HG03571 (cell line): ENCODE data around the gene FOXP4.

Source experiments
- ATAC-seq: cut with Tn5 transposase; IDR thresholded peaks from one replicate; pipeline ENCODE4 v1.9.1; 2021; ENCODE audit not compliant: unreplicated experiment

Gene FOXP4, protein sequence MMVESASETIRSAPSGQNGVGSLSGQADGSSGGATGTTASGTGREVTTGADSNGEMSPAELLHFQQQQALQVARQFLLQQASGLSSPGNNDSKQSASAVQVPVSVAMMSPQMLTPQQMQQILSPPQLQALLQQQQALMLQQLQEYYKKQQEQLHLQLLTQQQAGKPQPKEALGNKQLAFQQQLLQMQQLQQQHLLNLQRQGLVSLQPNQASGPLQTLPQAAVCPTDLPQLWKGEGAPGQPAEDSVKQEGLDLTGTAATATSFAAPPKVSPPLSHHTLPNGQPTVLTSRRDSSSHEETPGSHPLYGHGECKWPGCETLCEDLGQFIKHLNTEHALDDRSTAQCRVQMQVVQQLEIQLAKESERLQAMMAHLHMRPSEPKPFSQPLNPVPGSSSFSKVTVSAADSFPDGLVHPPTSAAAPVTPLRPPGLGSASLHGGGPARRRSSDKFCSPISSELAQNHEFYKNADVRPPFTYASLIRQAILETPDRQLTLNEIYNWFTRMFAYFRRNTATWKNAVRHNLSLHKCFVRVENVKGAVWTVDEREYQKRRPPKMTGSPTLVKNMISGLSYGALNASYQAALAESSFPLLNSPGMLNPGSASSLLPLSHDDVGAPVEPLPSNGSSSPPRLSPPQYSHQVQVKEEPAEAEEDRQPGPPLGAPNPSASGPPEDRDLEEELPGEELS

DNA sequence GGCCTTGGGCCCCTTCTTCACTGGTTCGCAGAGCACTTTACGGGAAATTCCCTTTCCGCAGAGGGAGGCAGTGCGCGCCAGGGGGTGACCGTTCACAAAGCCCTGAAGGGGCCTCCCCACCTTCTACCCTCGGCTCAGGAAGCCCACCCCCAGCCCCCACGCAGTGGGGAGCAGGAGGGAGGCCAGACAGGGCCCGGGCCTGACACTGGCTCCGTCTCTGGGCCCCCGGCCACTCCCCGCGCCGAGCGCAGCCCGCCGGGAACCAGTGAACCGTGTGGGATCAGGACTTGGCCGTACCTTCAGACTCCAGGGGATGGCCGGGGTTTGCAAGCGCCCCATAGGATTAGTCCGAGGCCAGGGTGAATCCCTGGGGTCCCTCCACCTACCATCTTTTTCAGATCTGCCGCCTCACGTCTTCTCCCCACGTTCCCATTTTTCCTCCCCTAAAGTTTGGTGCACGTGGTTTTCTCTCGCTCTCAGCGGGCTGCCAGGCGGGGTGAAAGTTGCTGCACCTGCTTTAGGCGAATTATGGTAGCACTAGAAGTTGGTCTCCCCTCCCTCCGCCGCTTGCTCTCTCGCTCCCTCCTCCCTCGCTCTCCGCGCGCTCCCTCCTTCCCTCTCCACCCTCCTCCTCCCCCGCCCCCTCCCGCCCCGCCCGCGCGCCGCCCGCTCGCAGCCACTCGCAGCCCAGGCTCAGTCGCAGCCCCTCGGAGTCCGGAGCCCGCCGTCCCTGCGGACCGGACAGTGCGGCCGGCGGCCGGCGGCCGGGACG lies at the start of gene FOXP4:
FOXP4 (plus strand) TSS at position 679 of the 772 bp plus-strand sequence. CDS start 19,380 bp downstream, outside the sequence.
- ATAC-seq = peak; percentile 62

DNA sequence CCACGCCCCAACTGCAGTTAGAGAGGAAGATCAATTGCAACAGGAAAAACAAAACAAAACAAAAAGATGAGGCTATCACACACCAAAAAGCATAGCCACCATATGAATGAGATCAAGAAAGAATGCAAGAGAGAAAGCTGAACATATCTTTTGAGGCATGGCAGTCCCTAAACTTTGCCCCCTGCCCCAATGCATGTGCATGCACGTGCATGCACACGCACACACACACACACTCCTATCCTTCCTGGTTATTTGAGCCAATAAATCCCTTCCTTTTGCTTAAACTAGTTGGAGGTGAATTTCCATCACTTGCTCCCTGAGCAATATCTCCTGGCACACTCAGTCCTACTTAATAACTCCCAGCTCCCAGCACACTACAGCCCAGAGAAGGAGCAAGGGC lies 48.6 kb upstream of the FOXP4 start:
- no peak for ATAC-seq

DNA sequence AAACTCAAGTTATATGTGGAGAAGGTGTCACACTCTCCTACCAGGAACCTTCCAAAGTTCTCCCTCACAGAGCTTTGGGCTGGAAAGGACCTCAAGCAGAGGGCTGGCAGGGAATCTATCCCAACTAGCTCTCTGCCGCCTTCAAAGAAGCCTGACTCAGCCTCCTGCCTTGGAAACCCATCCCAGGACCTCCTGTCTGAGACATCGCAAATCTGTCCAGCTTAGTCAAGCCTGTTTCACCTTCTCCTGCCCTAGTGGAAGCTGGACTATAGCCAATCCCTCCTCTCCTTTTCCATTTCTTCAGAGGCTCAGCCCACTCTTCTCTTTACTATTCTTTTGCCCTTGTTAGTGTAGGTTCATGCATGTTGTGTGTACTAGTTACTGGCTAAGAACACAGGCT lies 48.2 kb upstream of the FOXP4 start:
- no peak for ATAC-seq

DNA sequence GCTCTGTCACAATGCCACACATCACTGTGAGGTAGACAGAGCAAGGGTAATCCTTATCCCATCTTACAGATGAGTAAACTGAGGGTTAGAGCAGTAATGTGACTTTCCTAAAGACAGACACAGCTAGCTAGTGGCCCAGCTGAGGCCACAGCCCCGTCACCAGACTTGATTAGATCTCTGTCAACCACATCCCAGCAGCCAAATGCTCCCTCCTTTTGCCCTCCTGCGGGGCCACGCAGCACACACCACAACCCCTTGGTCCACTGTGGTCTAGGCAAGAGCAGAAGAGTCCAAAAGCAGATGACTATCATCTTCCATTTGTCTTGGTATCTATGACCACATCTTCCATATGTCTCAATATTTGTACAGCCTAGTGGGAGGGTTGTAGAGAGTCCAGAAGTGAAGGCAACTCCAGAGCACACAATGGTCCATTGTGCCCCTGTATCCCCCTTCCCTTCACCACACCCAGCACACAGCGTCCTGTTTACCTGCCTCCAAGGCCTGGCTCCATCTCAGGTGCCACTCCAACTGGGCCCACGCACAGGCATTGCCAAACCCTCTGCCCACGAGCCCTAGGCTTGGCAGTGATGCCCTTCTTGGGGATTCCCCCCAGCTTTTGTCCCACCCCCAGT lies 47.1 kb upstream of the FOXP4 start:
- no peak for ATAC-seq

DNA sequence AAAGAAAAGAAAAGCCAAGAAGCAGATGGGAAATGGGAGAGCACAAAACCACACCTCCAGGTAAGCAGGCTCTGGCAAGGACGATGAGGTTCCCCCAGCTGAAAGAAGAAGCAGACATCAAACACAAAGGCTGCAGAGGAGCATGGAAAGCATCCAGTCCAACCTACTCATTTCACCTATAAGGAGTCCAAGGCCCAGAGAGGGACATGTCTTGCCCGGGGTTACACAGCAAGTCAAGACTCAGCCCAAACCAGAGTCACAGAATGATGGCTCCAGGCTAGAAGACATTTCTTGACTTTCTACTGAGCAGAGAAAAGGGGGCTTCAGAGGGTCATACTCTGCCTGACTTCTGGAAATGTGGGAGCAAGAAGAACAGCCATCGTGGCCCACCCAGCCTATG lies 45.6 kb upstream of the FOXP4 start:
- no peak for ATAC-seq

DNA sequence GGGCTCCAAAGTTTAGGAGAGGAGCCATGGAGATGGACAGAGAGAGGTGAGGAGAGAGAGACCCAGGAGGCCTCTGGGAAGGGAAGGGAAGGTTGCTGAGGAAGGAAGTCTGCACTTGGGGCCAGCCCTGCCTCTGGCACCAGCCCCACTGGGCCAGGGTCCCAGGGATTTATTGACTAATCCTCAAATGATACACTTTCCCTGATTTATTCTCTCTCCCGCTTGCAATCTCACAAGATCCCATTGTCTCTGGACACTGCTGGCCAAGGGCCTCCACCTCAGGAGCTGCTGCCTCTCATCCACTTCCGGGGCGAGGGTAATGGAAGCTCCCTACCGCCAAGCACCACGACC lies 43.6 kb upstream of the FOXP4 start:
- ATAC-seq = no peak

DNA sequence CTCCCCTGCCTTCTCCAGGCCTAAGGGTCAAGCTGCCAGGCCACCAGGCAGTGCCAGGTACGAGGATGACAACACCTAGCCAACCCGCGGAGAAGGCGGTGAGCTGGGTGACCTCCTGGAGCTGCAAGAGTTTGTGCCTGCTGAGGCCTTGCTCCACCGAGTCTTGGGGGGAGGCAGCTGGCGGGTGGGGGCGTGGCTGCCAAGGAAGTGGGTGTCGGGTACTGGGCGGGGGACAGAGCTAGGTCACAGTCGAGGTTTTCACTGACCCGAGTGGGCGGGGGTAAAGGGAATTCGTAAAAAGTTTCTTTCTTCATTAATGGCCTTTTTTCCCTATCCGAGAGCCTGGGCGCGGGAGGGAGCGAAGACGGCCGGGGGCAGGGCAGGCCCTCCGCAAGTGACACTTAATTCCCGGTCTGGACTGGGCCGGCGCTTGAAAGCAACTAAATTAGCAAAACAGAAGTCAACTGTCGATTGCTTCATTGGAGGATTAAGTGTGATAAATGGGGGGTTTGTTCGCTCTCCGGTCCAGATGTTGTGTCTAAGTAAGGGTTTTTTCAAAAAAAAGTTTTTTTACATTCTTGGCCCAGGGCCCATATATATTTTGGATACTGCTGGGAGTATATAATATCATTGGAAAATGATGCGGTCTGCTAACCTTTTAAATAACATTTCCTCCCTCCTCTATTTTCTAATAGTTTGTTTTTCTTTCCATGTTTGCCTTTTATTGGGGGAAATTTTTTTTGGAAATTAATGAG lies 43.1 kb upstream of the FOXP4 start:
- ATAC-seq = no peak

DNA sequence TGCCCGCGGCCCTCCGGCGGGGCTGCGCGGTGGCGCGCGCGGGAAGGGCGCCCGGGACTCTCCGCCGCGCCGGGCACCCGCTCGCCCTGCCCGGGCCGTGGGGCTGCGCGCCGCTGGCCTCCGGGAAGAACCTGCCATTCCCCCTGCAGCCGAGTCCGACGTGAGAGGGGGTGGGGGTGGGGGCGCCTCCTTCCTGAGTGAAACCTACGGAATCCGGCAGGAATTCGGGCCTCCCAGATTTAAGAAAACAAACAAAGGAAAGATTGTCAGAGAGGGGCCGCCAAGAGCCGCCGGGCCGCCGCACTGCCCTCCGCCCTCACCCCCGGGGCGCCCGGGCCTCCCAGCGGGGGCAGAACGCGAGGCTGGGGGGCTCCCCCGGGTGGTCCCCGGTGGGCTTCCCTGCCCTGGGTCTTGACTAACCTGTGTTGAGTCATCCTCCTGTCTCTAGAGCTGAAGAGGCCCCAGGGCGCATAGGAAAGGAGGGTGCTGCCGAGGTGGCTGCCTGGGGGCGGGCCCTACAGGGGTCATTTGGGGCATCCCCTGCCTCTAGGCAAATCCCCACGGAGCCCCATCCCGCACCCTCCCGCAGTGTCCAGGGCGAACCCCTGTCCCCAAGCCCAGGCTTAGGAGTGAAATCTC lies 42.2 kb upstream of the FOXP4 start:
- no peak for ATAC-seq

DNA sequence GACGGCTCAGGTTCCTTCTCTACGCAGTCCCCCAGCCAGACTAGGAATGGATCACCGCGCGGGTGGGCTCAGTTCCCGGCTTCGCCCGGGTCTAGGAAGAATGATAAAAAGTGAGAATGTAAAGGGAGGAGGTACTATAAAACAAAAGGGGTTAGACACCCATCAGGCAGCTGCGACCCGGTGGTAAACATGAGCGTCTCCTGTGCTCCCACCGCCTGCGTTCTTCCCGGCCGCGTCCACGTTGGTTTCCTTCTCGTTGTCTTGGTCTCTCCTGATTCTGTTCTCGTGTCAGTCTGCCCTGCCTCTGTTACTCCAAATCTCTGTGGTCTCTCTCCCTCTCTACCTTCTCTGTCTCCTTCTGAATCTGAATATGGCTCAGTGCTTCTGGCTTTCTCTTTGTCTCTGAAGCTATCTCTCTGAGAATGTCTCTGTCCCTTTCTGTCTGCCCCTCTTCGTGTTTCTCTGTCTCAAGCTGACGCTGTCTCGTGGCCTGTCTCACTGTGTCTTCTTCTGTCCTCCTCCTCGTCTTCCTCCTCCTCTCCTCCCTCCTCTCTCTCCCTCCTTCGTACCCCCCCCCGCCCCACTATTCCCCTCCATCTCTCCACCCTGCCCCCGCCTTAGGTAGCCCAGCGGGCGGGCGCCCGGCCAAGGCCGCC lies 41.6 kb upstream of the FOXP4 start:
- ATAC-seq = no peak

DNA sequence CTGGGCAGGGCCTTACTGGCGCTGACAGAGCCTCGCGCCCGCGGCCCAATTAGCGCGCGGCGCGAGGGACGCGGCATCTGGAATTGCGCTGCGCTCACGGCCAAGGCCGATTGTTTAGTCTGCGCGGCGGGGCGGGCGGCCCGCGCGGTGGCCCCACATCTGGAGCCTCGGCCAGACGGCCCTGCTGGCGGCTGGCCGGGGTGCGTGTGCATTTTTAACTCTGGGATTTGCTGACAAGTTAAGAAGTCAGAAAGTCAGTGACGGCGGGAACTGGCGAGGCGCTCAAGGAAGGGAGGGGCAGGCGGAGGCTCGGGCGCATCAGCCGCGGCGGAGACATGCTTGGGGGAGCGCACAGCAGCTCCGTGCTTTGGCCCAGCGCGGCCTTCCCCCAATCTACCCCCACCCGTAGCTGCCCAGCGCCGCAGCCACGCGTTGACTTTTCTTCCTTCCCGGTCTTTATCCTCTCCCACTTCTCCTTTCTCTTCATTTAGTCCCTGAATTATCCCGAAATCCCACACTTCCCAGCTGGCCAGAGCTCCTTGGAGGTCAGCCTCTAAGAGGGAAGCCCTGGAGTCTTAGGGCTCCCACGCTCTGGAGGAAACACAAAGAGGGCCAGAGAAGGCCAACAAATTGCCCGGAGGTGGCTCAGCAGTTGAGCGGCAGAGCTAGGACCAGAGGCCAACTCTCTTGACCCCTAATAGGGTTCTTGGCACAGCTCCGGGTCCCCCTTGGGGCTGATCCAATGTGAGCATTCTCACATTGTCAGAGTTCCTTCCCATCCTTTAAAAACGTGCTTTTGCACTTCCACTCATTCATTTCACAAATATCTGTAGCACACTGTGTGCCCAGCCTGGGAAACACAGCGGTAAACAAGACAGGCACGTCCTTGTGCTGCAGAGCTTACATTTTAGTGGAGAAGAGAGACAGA lies 40.8 kb upstream of the FOXP4 start:
- ATAC-seq = no peak

DNA sequence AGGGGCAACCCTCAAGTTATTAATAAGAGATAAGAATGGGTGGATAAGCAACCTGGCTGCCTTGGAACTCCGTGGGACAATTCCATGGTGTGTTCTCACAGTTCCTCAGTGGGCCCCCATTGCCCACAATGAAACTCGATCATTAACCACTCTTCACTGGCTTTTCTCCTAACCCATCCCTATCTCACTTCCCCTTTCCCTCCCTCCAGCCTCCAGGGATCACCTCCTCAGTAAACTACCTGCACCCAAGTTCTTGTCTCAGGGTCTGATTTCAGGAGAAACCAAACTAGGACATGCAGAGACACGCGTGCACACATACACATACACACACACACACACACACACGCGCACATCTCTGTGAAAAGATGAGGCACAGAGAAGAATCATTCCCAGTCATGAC lies 37.7 kb upstream of the FOXP4 start:
- ATAC-seq = no peak

DNA sequence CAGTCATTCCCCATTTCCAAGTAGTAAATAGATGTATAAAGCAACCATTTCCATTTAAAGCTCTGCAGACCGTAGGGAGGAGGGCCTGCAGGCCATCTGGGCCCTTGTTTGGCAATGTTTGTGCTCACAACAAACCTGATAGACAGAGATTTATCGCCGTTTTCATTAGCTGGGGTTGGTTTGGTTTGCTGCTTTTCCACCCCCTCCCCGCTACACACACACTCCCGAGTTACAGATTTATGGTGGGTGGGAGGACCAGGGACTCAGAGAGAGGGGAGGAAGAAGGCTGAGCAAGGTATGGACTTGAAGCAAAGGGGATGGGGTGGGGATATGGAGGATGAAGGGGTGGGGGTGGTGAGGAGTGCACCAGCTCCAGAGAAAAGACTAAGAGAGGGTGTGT lies 36.6 kb upstream of the FOXP4 start:
- ATAC-seq = no peak

DNA sequence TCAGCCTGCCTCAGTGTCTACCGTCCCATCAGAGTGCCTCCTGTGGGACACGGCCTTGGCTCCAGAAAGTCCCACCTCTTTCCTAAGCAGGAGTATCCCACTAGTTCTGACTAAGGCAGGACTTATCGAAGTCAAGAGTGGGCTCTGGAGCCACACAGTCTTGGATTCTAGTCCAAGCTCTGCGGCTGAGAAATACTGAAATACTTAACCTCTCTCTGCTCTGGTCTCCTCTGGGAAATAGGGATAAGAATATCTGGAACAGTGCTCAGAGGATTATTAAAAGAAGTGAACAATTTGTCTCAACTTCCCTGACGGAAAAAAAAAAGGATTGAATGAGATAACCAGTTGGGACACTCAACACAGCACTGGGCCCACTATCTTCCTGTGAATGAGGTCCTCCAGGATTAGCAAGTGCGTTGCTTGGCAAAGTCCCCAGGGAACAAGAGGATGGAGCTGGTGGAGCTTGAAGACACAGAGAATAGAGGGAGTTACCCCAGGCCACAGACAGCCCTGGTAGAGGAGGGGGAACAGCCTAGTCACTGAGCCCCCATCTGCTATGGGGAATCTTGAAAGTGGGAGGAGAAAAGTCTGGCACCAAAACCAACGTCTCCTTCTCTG lies 34.6 kb upstream of the FOXP4 start:
- ATAC-seq = no peak

DNA sequence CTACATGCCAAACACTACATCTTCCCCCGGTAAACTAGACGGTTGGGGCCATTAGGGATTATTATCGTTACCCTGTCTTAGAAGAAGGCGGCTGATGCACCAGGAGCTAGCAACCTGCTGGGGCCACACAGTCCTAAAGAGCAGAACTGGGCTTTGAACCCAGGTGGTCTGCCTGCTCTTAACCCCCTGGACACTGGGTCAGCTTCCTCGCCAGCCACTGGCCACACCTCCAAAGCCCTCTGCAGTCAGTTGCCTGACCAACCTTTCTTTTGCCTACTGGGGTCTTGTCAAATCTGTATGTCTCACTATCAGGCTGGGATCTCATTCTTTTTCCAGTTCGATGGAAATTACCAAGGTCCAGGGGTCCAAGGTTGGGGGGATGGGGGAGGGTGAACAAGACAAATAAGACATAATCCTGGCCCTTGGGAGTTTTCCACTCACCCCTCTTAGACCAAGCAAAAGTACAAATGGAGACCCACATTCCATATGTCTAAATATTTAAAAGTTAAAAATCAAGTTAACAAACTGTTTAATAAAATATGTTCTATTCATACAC lies 34.0 kb upstream of the FOXP4 start:
- ATAC-seq = no peak

DNA sequence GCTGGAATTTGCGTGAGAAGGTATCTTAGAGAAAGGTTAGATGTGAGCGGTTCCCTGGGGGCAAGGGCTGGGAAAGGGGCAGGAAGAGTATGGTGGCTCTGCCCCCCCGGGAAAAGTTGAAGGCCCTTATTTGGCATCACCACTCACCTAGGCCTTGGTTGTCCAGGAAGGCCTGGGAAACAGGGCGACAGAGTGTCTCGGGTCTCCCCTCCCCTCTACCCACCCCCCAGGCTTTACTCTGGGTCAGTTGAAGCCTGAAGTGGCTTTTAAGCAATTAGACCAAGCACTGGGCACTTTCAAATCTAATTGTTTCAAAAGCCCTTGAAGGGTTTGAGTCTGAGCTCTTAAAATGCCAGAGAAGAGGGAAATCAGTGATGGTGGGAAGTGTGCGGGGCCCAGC lies 30.2 kb upstream of the FOXP4 start:
- no peak for ATAC-seq

DNA sequence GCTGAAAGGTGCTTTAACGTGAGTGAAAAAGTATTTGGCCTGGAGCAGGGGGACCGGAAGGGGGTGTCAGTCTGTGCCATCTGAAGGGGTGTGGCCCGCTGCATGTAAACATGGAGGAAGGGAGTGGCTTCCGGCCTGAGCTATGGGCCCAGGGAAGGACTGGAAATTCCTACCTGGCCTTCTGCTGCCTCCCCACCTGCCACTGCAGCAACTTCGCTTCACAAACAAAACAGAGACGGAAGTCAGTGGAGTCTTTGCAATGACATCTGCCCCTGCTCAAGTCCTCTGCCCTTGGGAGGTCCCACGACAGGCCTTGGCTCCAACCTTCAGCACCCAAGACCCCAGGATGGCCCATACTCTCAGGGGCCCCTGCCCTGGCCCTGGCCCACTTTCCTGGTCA lies 28.1 kb upstream of the FOXP4 start:
- ATAC-seq = no peak

DNA sequence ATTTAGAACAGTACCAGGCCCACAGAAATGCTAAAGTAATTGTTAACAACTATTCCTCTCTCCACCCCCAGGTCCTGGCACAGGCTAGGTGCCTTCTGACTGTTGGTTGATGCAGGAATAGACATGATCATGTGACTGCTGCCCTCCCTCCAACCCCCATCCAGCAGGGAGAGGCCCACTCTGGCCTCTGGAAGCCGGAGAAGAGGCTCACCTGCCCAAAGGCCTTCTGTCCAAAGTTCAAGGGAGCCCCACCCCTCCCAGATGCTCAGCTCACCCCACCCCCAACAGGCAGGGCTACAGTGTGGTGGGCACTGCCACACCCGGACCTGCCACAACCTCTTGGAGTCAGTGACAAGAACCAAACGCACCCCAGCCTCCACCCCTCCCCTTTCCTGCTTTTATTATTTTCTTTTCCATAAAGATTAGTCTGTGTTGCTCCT lies 26.9 kb upstream of the FOXP4 start:
- ATAC-seq = no peak
